Sigmoid colon (tissue), 7 donors: ENCODE measurements around the gene TAF10. TPM values are rescaled to one million over a fixed set of nuclear protein-coding genes. Genes with fewer than 3 reads are reported as not detected.

Experiments used
- DNase-seq: peaks from one replicate; pipeline ENCODE4 v3.0.0-alpha.2; 2019
- H3K27ac ChIP-seq, 4 donors: fragments of 200-600 bp; sonication (generic); one replicate each; pipeline ENCODE4 v1.5.1; 2016 to 2019; ENCODE audit warnings: mild to moderate bottlenecking in 1 of 4
- H3K27me3 ChIP-seq, 3 donors: fragments of 200-600 bp; sonication (generic); one replicate each; pipeline ENCODE4 v1.5.1; 2019; ENCODE audit warnings: mild to moderate bottlenecking in 1 of 3
- H3K36me3 ChIP-seq, 4 donors: fragments of 200-600 bp; sonication (generic); one replicate each; pipeline ENCODE4 v1.5.1; 2016 to 2019
- H3K4me1 ChIP-seq, 4 donors: fragments of 200-600 bp; sonication (generic); one replicate each; pipeline ENCODE4 v1.5.1; 2017 to 2019
- H3K4me3 ChIP-seq, 4 donors: fragments of 200-600 bp; sonication (generic); one replicate each; pipeline ENCODE4 v1.5.1; 2017 to 2019; ENCODE audit warnings: mild to moderate bottlenecking in 2 of 4, moderate library complexity in 1 of 4
- H3K9me3 ChIP-seq, 4 donors: fragments of 200-600 bp in 3 of 4; sonication (generic) in 3 of 4; one replicate each; pipeline versions ENCODE4 v1.5.1 to v1.6.1; 2013 to 2019
- EP300 ChIP-seq, 4 donors: sonication (generic); formaldehyde crosslinking; IDR thresholded peaks; one replicate each; pipeline ENCODE4 v1.6.1; 2017; ENCODE audit warnings: antibody characterized with exemption in 4 of 4
- POLR2A ChIP-seq, 2 donors: fragments of 450-650 bp; IDR thresholded peaks; one replicate each; pipeline ENCODE4 v1.6.1; 2016; ENCODE audit warnings: antibody characterized with exemption in 2 of 2, mild to moderate bottlenecking in 2 of 2, moderate library complexity in 2 of 2
- POLR2AphosphoS5 ChIP-seq, 4 donors: sonication (generic); formaldehyde crosslinking; IDR thresholded peaks; one replicate each; pipeline ENCODE4 v1.6.1; 2017; ENCODE audit warnings: antibody characterized with exemption in 4 of 4
- WGBS, 2 donors: extraction: QIAGEN DNeasy Blood & Tissue Kit; methylation state at CpG; one replicate each; pipeline ENCODE4 v1.1.7; 2013; 5-methylcytosine and 5-hydroxymethylcytosine counted together
- intact Hi-C: fragments of 100-400 bp; cut with DNase I; formaldehyde crosslinking; loops from one replicate; pipeline ENCODE4 v1.15.1; 2023
- polyA plus RNA-seq, 3 donors: library from polyadenylated mRNA; stranded (reverse); fragments of 200-250 nt; gene quantifications; one replicate each; pipeline ENCODE4 v1.2.3, GENCODE V29; 2013
- total RNA-seq, 4 donors: library from RNA; depleted of rRNA; stranded (reverse); fragments of >200 nt; gene quantifications; one replicate each; pipeline ENCODE4 v1.1.0, GENCODE V29; 2016
- TF ChIP-seq, protein P1 (sequence below), 4 experiments: fragments of 450-650 bp in 3 of 4; fragments of 200-600 bp in 1 of 4; IDR thresholded peaks; one replicate each; pipeline ENCODE4 v1.5.1; 2016 to 2019; ENCODE audit warnings: antibody characterized with exemption in 4 of 4, mild to moderate bottlenecking in 3 of 4, moderate library complexity in 2 of 4
- donor health status: healthy with polysubstance abuse.
- donor health status: Bipolar disorder and iron deficiency.
- donor health status: healthy.

TAF10 gene
- total and polyA plus RNA-seq, 7 donors, result 33.2 to 148 (median 60.0) TPM

- TF ChIP-seq, protein P1, sequence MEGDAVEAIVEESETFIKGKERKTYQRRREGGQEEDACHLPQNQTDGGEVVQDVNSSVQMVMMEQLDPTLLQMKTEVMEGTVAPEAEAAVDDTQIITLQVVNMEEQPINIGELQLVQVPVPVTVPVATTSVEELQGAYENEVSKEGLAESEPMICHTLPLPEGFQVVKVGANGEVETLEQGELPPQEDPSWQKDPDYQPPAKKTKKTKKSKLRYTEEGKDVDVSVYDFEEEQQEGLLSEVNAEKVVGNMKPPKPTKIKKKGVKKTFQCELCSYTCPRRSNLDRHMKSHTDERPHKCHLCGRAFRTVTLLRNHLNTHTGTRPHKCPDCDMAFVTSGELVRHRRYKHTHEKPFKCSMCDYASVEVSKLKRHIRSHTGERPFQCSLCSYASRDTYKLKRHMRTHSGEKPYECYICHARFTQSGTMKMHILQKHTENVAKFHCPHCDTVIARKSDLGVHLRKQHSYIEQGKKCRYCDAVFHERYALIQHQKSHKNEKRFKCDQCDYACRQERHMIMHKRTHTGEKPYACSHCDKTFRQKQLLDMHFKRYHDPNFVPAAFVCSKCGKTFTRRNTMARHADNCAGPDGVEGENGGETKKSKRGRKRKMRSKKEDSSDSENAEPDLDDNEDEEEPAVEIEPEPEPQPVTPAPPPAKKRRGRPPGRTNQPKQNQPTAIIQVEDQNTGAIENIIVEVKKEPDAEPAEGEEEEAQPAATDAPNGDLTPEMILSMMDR (IDR thresholded peaks at IDR 0.05), result no peak
- TF ChIP-seq EP300 (IDR thresholded peaks at IDR 0.05), result no peak
- no peak for TF ChIP-seq POLR2A (IDR thresholded peaks at IDR 0.05)
- no peak for TF ChIP-seq POLR2AphosphoS5 (IDR thresholded peaks at IDR 0.05)
- H3K27ac ChIP-seq, result no peak overlapping the region
- WGBS, 2 donors, result 96 to 98% methylated on average over 4 of the region's 4 CpGs
- H3K27me3 ChIP-seq, result no peaks in the 10 kb centered on the region
- H3K4me3 ChIP-seq, result no peak overlapping the region
- peaks cover 0 to 3% (median 0%) of the 10 kb centered on the region in 4 donors for H3K4me1 ChIP-seq
- peaks cover 28 to 98% (median 66%) of the 10 kb centered on the region in 4 donors for H3K36me3 ChIP-seq
- intact Hi-C loops, result no loop called here
- DNase-seq, result no peak
- no peaks in the 10 kb centered on the region for H3K9me3 ChIP-seq
Measured at GRCh38 chr11:6628526-6628925, 16.5 kb upstream of the TAF10 start.

- Histone ChIP-seq H3K9me3 (no peaks in the 10 kb centered on the region), H3K4me3 (no peak overlapping the region), H3K27ac (no peak overlapping the region), H3K4me1 (no peaks in the 10 kb centered on the region), H3K36me3 (peaks cover 28 to 98% (median 63%) of the 10 kb centered on the region in 4 donors), H3K27me3 (no peaks in the 10 kb centered on the region)
- TF ChIP-seq POLR2AphosphoS5 (IDR thresholded peaks at IDR 0.05), result no peak
- TF ChIP-seq, protein P1 (IDR thresholded peaks at IDR 0.05), result no peak
- no peak for TF ChIP-seq POLR2A (IDR thresholded peaks at IDR 0.05)
- no peak for TF ChIP-seq EP300 (IDR thresholded peaks at IDR 0.05)
- 43 to 58% methylated on average over 2 of the region's 2 CpGs for WGBS, 2 donors
- intact Hi-C loops, result no loop called here
- no peak for DNase-seq
Measured at GRCh38 chr11:6627762-6628241, 15.8 kb upstream of the TAF10 start.

- intact Hi-C loops, result no loop called here
- no peak overlapping the region for H3K4me3 ChIP-seq
- TF ChIP-seq, protein P1 (IDR thresholded peaks at IDR 0.05), result no peak
- no peak for TF ChIP-seq EP300 (IDR thresholded peaks at IDR 0.05)
- no peak for TF ChIP-seq POLR2A (IDR thresholded peaks at IDR 0.05)
- no peak for TF ChIP-seq POLR2AphosphoS5 (IDR thresholded peaks at IDR 0.05)
- no peaks in the 10 kb centered on the region for H3K4me1 ChIP-seq
- WGBS, 2 donors, result 90% methylated on average over 19 of the region's 19 CpGs
- no peak for DNase-seq
- H3K36me3 ChIP-seq, result peaks cover 28 to 92% (median 57%) of the 10 kb centered on the region in 4 donors
- no peak overlapping the region for H3K27ac ChIP-seq
- H3K9me3 ChIP-seq, result no peaks in the 10 kb centered on the region
- no peaks in the 10 kb centered on the region for H3K27me3 ChIP-seq
Measured at GRCh38 chr11:6626971-6627761, 15.2 kb upstream of the TAF10 start.

- Histone ChIP-seq H3K27ac (no peak overlapping the region), H3K36me3 (peaks cover 27 to 79% (median 45%) of the 10 kb centered on the region in 4 donors), H3K27me3 (no peaks in the 10 kb centered on the region), H3K4me3 (no peak overlapping the region), H3K4me1 (no peaks in the 10 kb centered on the region), H3K9me3 (no peaks in the 10 kb centered on the region)
- intact Hi-C loops, result no loop called here
- TF ChIP-seq POLR2AphosphoS5 (IDR thresholded peaks at IDR 0.05), result no peak
- TF ChIP-seq POLR2A (IDR thresholded peaks at IDR 0.05), result no peak
- 91 to 95% methylated on average over 17 of the region's 17 CpGs for WGBS, 2 donors
- DNase-seq, result no peak
Measured at GRCh38 chr11:6625832-6626420, 13.9 kb upstream of the TAF10 start.

DNA sequence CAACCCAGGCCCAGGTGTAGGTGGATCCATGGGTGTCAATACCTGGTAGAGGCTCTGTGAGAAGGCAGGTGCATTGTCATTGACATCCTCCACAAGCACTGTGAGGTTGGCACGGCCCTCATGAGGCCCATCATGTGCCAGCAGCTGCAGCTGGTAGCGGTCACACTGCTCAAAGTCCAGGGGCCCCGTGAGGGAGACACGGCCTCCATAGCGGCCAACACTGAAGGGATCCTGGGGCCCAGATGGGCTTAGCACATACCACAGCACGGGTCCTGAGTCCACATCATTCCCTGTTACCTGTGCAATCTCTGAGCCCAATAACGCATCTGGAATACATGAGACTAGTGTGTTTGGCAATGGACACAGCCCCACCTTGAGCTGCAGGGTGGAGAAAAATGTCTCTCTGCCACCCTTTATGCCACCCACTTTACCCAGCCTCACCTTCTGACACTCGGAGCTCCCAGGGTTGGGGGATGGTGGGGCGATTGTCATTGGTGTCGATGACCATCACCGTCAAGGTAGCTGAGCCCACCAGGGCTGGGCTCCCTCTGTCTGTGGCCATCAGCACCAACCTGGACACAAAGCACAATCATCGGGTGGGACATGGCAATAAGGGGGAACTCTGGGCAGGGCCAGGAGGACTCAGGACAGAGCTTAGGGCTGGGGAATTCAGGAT lies 13.3 kb upstream of the TAF10 start:
- 79 to 88% methylated on average over 12 of the region's 12 CpGs for WGBS, 2 donors
- no peak for TF ChIP-seq EP300 (IDR thresholded peaks at IDR 0.05)
- TF ChIP-seq POLR2AphosphoS5 (IDR thresholded peaks at IDR 0.05), result no peak
- TF ChIP-seq, protein P1 (IDR thresholded peaks at IDR 0.05), result no peak
- no peak for TF ChIP-seq POLR2A (IDR thresholded peaks at IDR 0.05)
- peaks cover 22 to 73% (median 41%) of the 10 kb centered on the region in 4 donors for H3K36me3 ChIP-seq

More for the DNA sequence above, 13.3 kb upstream of the TAF10 start:
- intact Hi-C loops, result no loop called here
- no peak for DNase-seq
- no peak overlapping the region for H3K4me3 ChIP-seq
- H3K4me1 ChIP-seq, result no peaks in the 10 kb centered on the region
- no peaks in the 10 kb centered on the region for H3K9me3 ChIP-seq
- no peak overlapping the region for H3K27ac ChIP-seq
- H3K27me3 ChIP-seq, result no peaks in the 10 kb centered on the region
